B cell (primary cell): ENCODE data around the gene CNNM4.

Experiments used
- EZH2 ChIP-seq: IDR thresholded peaks from 2 replicates; pipeline ENCODE4 v1.6.1; 2012; ENCODE audit warnings: borderline replicate concordance, low read depth, mild to moderate bottlenecking, moderate library complexity, low read length; ENCODE audit not compliant: insufficient read depth, poor library complexity, severe bottlenecking
- TF ChIP-seq, protein P1 (sequence below): fragments of 200-600 bp; IDR thresholded peaks from one replicate; pipeline ENCODE4 v1.8.0; 2022; ENCODE audit warnings: antibody characterized with exemption, mild to moderate bottlenecking

GRCh38 chr2:96826546-96827278, 66.0 kb downstream of the CNNM4 start:
- TF ChIP-seq, protein P1, sequence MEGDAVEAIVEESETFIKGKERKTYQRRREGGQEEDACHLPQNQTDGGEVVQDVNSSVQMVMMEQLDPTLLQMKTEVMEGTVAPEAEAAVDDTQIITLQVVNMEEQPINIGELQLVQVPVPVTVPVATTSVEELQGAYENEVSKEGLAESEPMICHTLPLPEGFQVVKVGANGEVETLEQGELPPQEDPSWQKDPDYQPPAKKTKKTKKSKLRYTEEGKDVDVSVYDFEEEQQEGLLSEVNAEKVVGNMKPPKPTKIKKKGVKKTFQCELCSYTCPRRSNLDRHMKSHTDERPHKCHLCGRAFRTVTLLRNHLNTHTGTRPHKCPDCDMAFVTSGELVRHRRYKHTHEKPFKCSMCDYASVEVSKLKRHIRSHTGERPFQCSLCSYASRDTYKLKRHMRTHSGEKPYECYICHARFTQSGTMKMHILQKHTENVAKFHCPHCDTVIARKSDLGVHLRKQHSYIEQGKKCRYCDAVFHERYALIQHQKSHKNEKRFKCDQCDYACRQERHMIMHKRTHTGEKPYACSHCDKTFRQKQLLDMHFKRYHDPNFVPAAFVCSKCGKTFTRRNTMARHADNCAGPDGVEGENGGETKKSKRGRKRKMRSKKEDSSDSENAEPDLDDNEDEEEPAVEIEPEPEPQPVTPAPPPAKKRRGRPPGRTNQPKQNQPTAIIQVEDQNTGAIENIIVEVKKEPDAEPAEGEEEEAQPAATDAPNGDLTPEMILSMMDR, result no peak
- no peak for TF ChIP-seq EZH2
